Breast epithelium (tissue), 4 donors: ENCODE measurements around the gene NAXE. TPM values are rescaled to one million over a fixed set of nuclear protein-coding genes. Genes with fewer than 3 reads are reported as not detected.

Experiments
- DNase-seq, 2 donors: peaks; one replicate each; pipeline ENCODE4 v3.0.0-alpha.2; 2019; ENCODE audit warnings: low spot score in 2 of 2
- H3K27ac ChIP-seq, 2 donors: fragments of 200-600 bp; sonication (generic) in 1 of 2; one replicate each; pipeline ENCODE4 v1.5.1; 2016 to 2019; ENCODE audit warnings: mild to moderate bottlenecking in 1 of 2
- H3K27me3 ChIP-seq, 2 donors: fragments of 200-600 bp; sonication (generic) in 1 of 2; one replicate each; pipeline versions ENCODE4 v1.5.1 to v1.6.0; 2017 to 2019; ENCODE audit warnings: control low read depth in 1 of 2, mild to moderate bottlenecking in 1 of 2
- H3K36me3 ChIP-seq: fragments of 200-600 bp; one replicate; pipeline ENCODE4 v1.5.1; 2019
- H3K4me1 ChIP-seq, 2 donors: fragments of 200-600 bp; sonication (generic); one replicate each; pipeline ENCODE4 v1.5.1; 2016 to 2019; ENCODE audit warnings: control low read depth in 1 of 2
- H3K4me3 ChIP-seq, 3 donors: fragments of 200-600 bp; sonication (generic); 1 replicate in 2 of 3; 2 replicates in 1 of 3; pipeline ENCODE4 v1.5.1; 2016 to 2019; ENCODE audit warnings: mild to moderate bottlenecking in 3 of 3, moderate library complexity in 2 of 3
- H3K9me3 ChIP-seq, 2 donors: fragments of 200-600 bp; sonication (generic) in 1 of 2; one replicate each; pipeline ENCODE4 v1.5.1; 2016 to 2019; ENCODE audit warnings: control low read depth in 1 of 2
- POLR2A ChIP-seq: fragments of 450-650 bp; IDR thresholded peaks from one replicate; pipeline ENCODE4 v1.6.1; 2016; ENCODE audit warnings: antibody characterized with exemption, mild to moderate bottlenecking, moderate library complexity
- POLR2AphosphoS5 ChIP-seq, 3 donors: sonication (generic); formaldehyde crosslinking; IDR thresholded peaks; one replicate each; pipeline ENCODE4 v1.6.1; 2017; ENCODE audit warnings: antibody characterized with exemption in 3 of 3
- intact Hi-C: fragments of 100-400 bp; cut with DNase I; formaldehyde crosslinking; loops from one replicate; pipeline ENCODE4 v1.15.1; 2023; ENCODE audit warnings: low total_unique reads
- total RNA-seq, 3 donors: library from RNA; depleted of rRNA; stranded (reverse); fragments of >200 nt; gene quantifications; one replicate each; pipeline ENCODE4 v1.1.0, GENCODE V29; 2016
- TF ChIP-seq, protein P1 (sequence below), 3 donors: fragments of 450-650 bp; IDR thresholded peaks; one replicate each; pipeline ENCODE4 v1.5.1; 2016 to 2017; ENCODE audit warnings: antibody characterized with exemption in 3 of 3, mild to moderate bottlenecking in 3 of 3, moderate library complexity in 3 of 3

NAXE gene
- total RNA-seq, 3 donors from 2014 or later: 70.4 to 90.5 (median 75.5) TPM

DNA sequence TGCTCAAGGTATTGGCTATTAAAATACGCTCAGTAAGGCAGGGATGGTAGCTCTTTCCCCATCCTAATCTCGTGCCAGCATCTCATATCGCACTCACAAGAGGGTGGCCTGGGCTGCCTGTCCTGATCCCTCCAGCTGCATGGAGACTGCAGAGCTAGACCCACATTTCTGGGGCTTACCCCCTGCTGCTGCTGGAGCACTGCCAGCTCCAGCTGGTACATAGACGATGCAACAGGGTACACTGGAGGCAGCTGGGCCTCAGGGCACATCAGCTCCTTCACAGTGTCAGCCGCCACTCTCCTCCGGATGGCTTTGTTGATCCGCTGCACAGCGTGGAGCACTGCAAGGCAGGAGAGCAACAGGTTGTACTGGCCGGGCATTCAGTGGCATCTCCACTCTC is 35.2 kb upstream of the NAXE start:
- Histone ChIP-seq H3K9me3 (no peaks in the 10 kb centered on the region), H3K27me3 (no peaks in the 10 kb centered on the region), H3K4me1 (no peaks in the 10 kb centered on the region), H3K27ac (no peak overlapping the region), H3K4me3 (no peak overlapping the region), H3K36me3 (no peaks in the 10 kb centered on the region)
- TF ChIP-seq POLR2AphosphoS5 (IDR thresholded peaks at IDR 0.05): no peak
- TF ChIP-seq, protein P1, sequence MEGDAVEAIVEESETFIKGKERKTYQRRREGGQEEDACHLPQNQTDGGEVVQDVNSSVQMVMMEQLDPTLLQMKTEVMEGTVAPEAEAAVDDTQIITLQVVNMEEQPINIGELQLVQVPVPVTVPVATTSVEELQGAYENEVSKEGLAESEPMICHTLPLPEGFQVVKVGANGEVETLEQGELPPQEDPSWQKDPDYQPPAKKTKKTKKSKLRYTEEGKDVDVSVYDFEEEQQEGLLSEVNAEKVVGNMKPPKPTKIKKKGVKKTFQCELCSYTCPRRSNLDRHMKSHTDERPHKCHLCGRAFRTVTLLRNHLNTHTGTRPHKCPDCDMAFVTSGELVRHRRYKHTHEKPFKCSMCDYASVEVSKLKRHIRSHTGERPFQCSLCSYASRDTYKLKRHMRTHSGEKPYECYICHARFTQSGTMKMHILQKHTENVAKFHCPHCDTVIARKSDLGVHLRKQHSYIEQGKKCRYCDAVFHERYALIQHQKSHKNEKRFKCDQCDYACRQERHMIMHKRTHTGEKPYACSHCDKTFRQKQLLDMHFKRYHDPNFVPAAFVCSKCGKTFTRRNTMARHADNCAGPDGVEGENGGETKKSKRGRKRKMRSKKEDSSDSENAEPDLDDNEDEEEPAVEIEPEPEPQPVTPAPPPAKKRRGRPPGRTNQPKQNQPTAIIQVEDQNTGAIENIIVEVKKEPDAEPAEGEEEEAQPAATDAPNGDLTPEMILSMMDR (IDR thresholded peaks at IDR 0.05): no peak
- TF ChIP-seq POLR2A: no peak
- DNase-seq: no peak
- intact Hi-C loops: no loop called here

GRCh38 chr1:156559086-156559796 is 32.3 kb upstream of the NAXE start:
- Histone ChIP-seq H3K36me3 (no peaks in the 10 kb centered on the region), H3K27ac (no peak overlapping the region), H3K4me3 (no peak overlapping the region), H3K4me1 (no peaks in the 10 kb centered on the region), H3K9me3 (no peaks in the 10 kb centered on the region), H3K27me3 (no peaks in the 10 kb centered on the region)
- intact Hi-C loops: no loop called here
- DNase-seq: no peak
- TF ChIP-seq POLR2A: no peak
- TF ChIP-seq, protein P1 (IDR thresholded peaks at IDR 0.05): no peak
- no peak for TF ChIP-seq POLR2AphosphoS5 (IDR thresholded peaks at IDR 0.05)

- no peaks in the 10 kb centered on the region for H3K4me1 ChIP-seq
- TF ChIP-seq, protein P1 (IDR thresholded peaks at IDR 0.05): no peak
- TF ChIP-seq POLR2AphosphoS5 (IDR thresholded peaks at IDR 0.05) (no peak), POLR2A (no peak)
- H3K9me3 ChIP-seq: no peaks in the 10 kb centered on the region
- no peaks in the 10 kb centered on the region for H3K36me3 ChIP-seq
- intact Hi-C loops: no loop called here
- no peak overlapping the region for H3K4me3 ChIP-seq
- no peaks in the 10 kb centered on the region for H3K27me3 ChIP-seq
- no peak overlapping the region for H3K27ac ChIP-seq
- no peak for DNase-seq
Measured at GRCh38 chr1:156559797-156560385, 31.7 kb upstream of the NAXE start.

DNA sequence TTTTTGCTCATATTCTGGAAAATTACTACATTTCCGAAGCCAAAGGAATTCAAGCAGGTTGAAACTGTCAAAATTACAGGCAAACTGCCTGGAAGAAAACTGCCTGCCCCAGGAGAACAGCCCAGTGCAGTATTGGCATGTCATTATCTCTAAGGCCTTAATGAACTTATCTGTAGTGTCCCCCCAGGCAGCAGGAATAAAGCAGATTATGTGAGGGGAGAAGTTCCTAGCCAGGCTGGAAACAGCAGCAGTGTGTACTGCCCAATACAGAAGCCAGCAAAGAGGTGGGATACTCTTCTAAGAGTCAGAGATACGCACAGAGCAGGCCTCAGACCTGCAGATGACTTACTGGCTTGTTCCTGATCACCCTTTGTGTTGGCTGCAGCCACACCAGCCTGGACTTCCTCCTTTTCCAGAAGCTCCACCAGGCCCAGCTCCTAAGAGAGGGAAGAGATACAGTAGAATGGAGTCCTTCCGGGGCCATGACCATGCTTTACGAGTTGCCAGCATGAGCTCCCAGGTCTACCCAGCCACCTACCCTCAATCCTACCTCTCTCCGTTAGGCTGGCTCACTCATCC is 30.9 kb upstream of the NAXE start:
- Histone ChIP-seq H3K27me3 (no peaks in the 10 kb centered on the region), H3K9me3 (no peaks in the 10 kb centered on the region), H3K27ac (no peak overlapping the region), H3K36me3 (no peaks in the 10 kb centered on the region), H3K4me1 (no peaks in the 10 kb centered on the region), H3K4me3 (no peak overlapping the region)
- intact Hi-C loops: no loop called here
- no peak for DNase-seq
- TF ChIP-seq POLR2AphosphoS5 (IDR thresholded peaks at IDR 0.05) (no peak), POLR2A (no peak)
- TF ChIP-seq, protein P1 (IDR thresholded peaks at IDR 0.05): no peak

GRCh38 chr1:156565519-156565918 is 26.1 kb upstream of the NAXE start:
- Histone ChIP-seq H3K36me3 (no peaks in the 10 kb centered on the region), H3K27ac (no peak overlapping the region), H3K4me3 (no peak overlapping the region), H3K4me1 (no peaks in the 10 kb centered on the region), H3K27me3 (no peaks in the 10 kb centered on the region), H3K9me3 (no peaks in the 10 kb centered on the region)
- TF ChIP-seq POLR2AphosphoS5 (IDR thresholded peaks at IDR 0.05) (no peak), POLR2A (no peak)
- TF ChIP-seq, protein P1 (IDR thresholded peaks at IDR 0.05): no peak
- no peak for DNase-seq
- intact Hi-C loops: loop anchor here (1.0 kb wide), 1 partner anchor 18 kb away; no protein-coding TSS in a partner anchor
